OCI-LY1 (cell line): Measurements from ENCODE around the gene LCN6.
"Not testable (repeated sequence)": the region's sequence is repeated elsewhere in the genome, so short reads cannot be mapped to it uniquely, and the experiment has no call there.

Source experiments
- H2AFZ ChIP-seq: fragments of 200-600 bp; sonication (generic), shearing (Covaris generic); 2 replicates; pipeline ENCODE4 v1.6.0; 2014; ENCODE audit warnings: antibody characterized with exemption, mild to moderate bottlenecking, low read length
- H3F3A ChIP-seq: fragments of 200-600 bp; sonication (generic), shearing (Covaris generic); 2 replicates; pipeline ENCODE4 v1.6.0; 2014; ENCODE audit warnings: mild to moderate bottlenecking, antibody characterized with exemption, low read length, moderate library complexity; ENCODE audit not compliant: insufficient read depth
- H3K27ac ChIP-seq: fragments of 200-600 bp; sonication (generic); 2 replicates; pipeline ENCODE4 v1.5.1; 2014; ENCODE audit warnings: low read length, mixed run types, mild to moderate bottlenecking, low read depth; ENCODE audit not compliant: poor library complexity, severe bottlenecking
- H3K27me3 ChIP-seq: fragments of 200-600 bp; sonication (generic); 2 replicates; pipeline ENCODE4 v1.6.0; 2014; ENCODE audit warnings: antibody characterized with exemption, mild to moderate bottlenecking, low read length, moderate library complexity; ENCODE audit not compliant: insufficient read depth
- H3K36me3 ChIP-seq: fragments of 200-600 bp; sonication (generic); 2 replicates; pipeline ENCODE4 v1.6.1; 2014; ENCODE audit warnings: mild to moderate bottlenecking, antibody characterized with exemption, low read length, moderate library complexity, mixed read lengths; ENCODE audit not compliant: insufficient read depth
- H3K4me1 ChIP-seq: fragments of 200-600 bp; sonication (generic); 2 replicates; pipeline ENCODE4 v1.5.1; 2014; ENCODE audit warnings: mild to moderate bottlenecking, low read length, moderate library complexity; ENCODE audit not compliant: insufficient read depth, severe bottlenecking
- H3K4me2 ChIP-seq: fragments of 200-600 bp; sonication (generic), shearing (Covaris generic); 2 replicates; pipeline ENCODE4 v1.6.1; 2014; ENCODE audit warnings: low read length
- H3K4me3 ChIP-seq: fragments of 200-600 bp; sonication (generic); 2 replicates; pipeline ENCODE4 v1.5.1; 2014; ENCODE audit warnings: low read length, low read depth, mild to moderate bottlenecking, mixed read lengths; ENCODE audit not compliant: poor library complexity, severe bottlenecking
- H3K79me2 ChIP-seq: fragments of 200-600 bp; shearing (Covaris generic); 2 replicates; pipeline ENCODE4 v1.6.1; 2016; ENCODE audit warnings: mixed run types, low read length, mixed read lengths; ENCODE audit not compliant: insufficient read depth
- H3K9ac ChIP-seq: fragments of 200-600 bp; sonication (generic), shearing (Covaris generic); 2 replicates; pipeline ENCODE4 v1.6.1; 2014; ENCODE audit warnings: mild to moderate bottlenecking, low read length, mixed read lengths
- H3K9me2 ChIP-seq: fragments of 200-600 bp; sonication (generic), shearing (Covaris generic); 2 replicates; pipeline ENCODE4 v1.6.1; 2014; ENCODE audit warnings: low read depth, mild to moderate bottlenecking, low read length, mixed read lengths
- H3K9me3 ChIP-seq: fragments of 200-600 bp; shearing (Covaris generic); 2 replicates; pipeline ENCODE4 v1.6.1; 2014; ENCODE audit warnings: low read length, mixed read lengths
- H4K20me1 ChIP-seq: fragments of 200-600 bp; sonication (generic), shearing (Covaris generic); 2 replicates; pipeline ENCODE4 v1.6.0; 2016; ENCODE audit warnings: mild to moderate bottlenecking, low read length; ENCODE audit not compliant: insufficient read depth
- EZH2 ChIP-seq: fragments of 200-600 bp; sonication (generic), shearing (Covaris generic); IDR thresholded peaks from 2 replicates; pipeline ENCODE4 v1.8.0; 2017; ENCODE audit warnings: borderline replicate concordance, mixed run types, mild to moderate bottlenecking, antibody characterized with exemption, low read length, moderate library complexity, mixed read lengths
- TF ChIP-seq, protein P1 (sequence below): fragments of 200-600 bp; sonication (generic), shearing (Covaris generic); IDR thresholded peaks from 2 replicates; pipeline ENCODE4 v1.5.1; 2017; ENCODE audit warnings: mild to moderate bottlenecking, antibody characterized with exemption, low read length, moderate library complexity, mixed read lengths

LCN6 gene

DNA sequence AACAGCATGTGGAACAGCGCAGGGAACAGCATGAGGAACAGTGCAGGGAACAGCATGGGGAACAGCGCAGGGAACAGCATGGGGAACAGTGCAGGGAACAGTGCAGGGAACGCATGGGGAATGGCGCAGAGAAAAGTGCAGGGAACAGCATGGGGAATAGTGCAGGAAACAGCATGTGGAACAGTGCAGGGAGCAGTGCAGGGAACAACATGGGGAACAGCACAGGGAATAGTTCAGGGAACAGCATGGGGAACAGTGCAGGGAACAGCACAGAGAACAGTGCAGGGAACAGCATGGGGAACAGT is 7.8 kb upstream of the LCN6 start:
- no peaks in the 10 kb centered on the region for H3F3A ChIP-seq
- no peaks in the 10 kb centered on the region for H4K20me1 ChIP-seq
- no peak overlapping the region for H3K4me2 ChIP-seq
- no peak overlapping the region for H3K27ac ChIP-seq
- no peak overlapping the region for H3K4me3 ChIP-seq
- H3K27me3 ChIP-seq = peaks cover 46% of the 10 kb centered on the region; the same call in 1 of the 2 replicates
- no peaks in the 10 kb centered on the region for H3K9me2 ChIP-seq
- TF ChIP-seq EZH2 = no peak
- TF ChIP-seq, protein P1, sequence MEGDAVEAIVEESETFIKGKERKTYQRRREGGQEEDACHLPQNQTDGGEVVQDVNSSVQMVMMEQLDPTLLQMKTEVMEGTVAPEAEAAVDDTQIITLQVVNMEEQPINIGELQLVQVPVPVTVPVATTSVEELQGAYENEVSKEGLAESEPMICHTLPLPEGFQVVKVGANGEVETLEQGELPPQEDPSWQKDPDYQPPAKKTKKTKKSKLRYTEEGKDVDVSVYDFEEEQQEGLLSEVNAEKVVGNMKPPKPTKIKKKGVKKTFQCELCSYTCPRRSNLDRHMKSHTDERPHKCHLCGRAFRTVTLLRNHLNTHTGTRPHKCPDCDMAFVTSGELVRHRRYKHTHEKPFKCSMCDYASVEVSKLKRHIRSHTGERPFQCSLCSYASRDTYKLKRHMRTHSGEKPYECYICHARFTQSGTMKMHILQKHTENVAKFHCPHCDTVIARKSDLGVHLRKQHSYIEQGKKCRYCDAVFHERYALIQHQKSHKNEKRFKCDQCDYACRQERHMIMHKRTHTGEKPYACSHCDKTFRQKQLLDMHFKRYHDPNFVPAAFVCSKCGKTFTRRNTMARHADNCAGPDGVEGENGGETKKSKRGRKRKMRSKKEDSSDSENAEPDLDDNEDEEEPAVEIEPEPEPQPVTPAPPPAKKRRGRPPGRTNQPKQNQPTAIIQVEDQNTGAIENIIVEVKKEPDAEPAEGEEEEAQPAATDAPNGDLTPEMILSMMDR = no peak
- H3K9me3 ChIP-seq = peaks cover 13% of the 10 kb centered on the region
- H3K4me1 ChIP-seq = no peaks in the 10 kb centered on the region
- H3K79me2 ChIP-seq = no peaks in the 10 kb centered on the region
- no peak overlapping the region for H2AFZ ChIP-seq
- no peak overlapping the region for H3K9ac ChIP-seq
- peaks cover 2% of the 10 kb centered on the region; the same call in 1 of the 2 replicates for H3K36me3 ChIP-seq

DNA sequence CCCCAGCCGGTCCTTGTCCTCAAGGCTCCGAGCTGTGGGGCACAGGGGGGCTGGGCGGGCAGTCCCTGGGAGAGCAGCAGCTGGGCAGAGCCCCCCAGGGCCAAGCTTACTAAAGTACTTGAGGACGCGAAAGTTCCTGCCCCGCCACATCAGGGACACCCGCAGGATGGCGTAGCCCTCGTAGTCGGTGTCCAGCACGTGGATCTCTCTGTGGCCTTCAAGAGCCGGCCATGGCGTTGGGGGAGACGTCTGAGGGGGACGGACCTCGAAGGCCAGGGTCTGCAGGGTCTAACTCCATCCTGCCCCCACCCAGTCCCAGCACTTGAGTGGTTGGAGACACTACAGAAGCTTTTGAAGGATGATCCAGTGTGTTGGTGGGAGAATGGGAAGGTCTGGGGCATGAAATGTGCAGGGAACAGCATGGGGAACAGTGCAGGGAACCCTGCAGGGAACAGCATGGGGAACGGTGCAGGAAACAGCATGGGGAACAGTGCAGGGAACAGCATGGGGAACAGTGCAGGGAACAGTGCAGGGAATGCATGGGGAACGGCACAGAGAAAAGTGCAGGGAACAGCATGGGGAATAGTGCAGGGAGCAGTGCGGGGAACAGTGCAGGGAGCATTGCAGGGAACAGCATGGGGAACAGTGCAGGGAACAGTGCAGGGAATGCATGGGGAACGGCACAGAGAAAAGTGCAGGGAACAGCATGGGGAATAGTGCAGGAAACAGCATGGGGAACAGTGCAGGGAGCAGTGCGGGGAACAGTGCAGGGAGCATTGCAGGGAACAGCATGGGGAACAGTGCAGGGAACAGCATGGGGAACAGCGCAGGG is 7.2 kb upstream of the LCN6 start:
- not testable (repeated sequence) for H3K4me1 ChIP-seq

DNA sequence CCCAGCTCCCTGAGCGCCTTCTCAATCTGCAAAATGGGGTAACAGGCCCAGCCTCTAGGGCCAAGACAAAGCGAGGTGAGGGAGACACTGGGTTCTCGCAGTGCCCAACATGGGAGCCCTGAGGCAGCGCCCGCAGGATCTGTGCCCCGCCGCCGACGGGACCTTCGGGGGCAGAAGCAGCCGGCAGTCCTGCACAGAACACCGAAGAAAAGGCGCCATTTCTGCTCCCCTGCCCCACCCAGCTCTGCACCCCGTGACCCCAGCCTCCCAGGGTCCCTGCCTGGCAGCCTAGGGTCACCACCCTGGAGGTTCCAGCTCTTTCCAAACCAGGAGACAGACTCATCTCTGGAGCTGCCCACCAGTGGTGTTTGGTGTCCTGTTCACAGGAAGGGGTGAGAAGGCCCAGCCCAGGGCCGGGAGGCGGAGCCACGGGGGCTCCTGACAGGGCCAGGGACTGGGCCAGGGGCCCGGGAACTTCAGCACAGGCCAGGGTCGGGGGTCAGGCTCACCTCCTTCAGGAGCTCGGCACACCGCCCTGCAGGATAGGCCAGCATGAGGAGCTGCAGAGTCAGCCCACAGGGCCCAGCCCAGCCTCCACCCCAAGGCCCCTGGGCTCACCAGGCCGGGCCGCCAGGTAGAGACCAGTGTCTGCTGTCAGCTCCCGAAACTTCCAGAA is 6.4 kb upstream of the LCN6 start:
- Histone ChIP-seq H3F3A (no peaks in the 10 kb centered on the region), H3K36me3 (peaks cover 2% of the 10 kb centered on the region; the same call in 1 of the 2 replicates), H3K9me2 (no peaks in the 10 kb centered on the region), H3K27ac (no peak overlapping the region), H3K27me3 (peaks cover 43% of the 10 kb centered on the region; the same call in 1 of the 2 replicates), H3K9ac (no peak overlapping the region), H3K4me1 (no peaks in the 10 kb centered on the region), H3K4me3 (no peak overlapping the region), H4K20me1 (no peaks in the 10 kb centered on the region), H2AFZ (no peak overlapping the region), H3K4me2 (no peak overlapping the region), H3K79me2 (no peaks in the 10 kb centered on the region), H3K9me3 (peaks cover 13% of the 10 kb centered on the region)
- TF ChIP-seq, protein P1 = no peak
- no peak for TF ChIP-seq EZH2

More for the DNA sequence above, 7.2 kb upstream of the LCN6 start:
- not testable (repeated sequence) for H3K79me2 ChIP-seq, H3K9me2 ChIP-seq, H3K4me3 ChIP-seq, H2AFZ ChIP-seq, H3K4me2 ChIP-seq, H3F3A ChIP-seq, H3K36me3 ChIP-seq, H3K27ac ChIP-seq, H3K9ac ChIP-seq, H4K20me1 ChIP-seq
- peaks cover 13% of the 10 kb centered on the region for H3K9me3 ChIP-seq
- H3K27me3 ChIP-seq = peaks cover 47% of the 10 kb centered on the region; the same call in 1 of the 2 replicates
